Breast epithelium (tissue), 3 donors: ENCODE data around the gene MAP3K12.

ENCODE experiments used
- CTCF ChIP-seq, 3 donors: fragments of 450-650 bp; IDR thresholded peaks; one replicate each; pipeline ENCODE4 v1.5.1; 2016 to 2017; ENCODE audit warnings: antibody characterized with exemption in 3 of 3, mild to moderate bottlenecking in 3 of 3, moderate library complexity in 3 of 3
- POLR2AphosphoS5 ChIP-seq, 3 donors: sonication (generic); formaldehyde crosslinking; IDR thresholded peaks; one replicate each; pipeline ENCODE4 v1.6.1; 2017; ENCODE audit warnings: antibody characterized with exemption in 3 of 3

- TF ChIP-seq POLR2AphosphoS5 (IDR thresholded peaks at IDR 0.05) (no peak), CTCF (IDR thresholded peaks at IDR 0.05) (no peak)
Measured at GRCh38 chr12:53461591-53461990, 37.7 kb downstream of the MAP3K12 start.
